Measurements from ENCODE around the gene INPP5A. TPM values are rescaled to one million over a fixed set of nuclear protein-coding genes. Genes with fewer than 3 reads are reported as not detected.

The INPP5A gene
- 19.4 and 30.3 TPM in 2 replicates for total RNA-seq (2011; cell fraction: chromatin; rRNA removed; ENCODE audit: low replicate concordance)
- total RNA-seq (2011; cell fraction: nucleolus; rRNA removed) = 11.8 and 18.4 TPM in 2 replicates
- 9.5 and 13.8 TPM in 2 replicates for total RNA-seq (2011; cell fraction: nucleoplasm; rRNA removed)
- total RNA-seq (2014; rRNA removed) (8.8 TPM in 2 replicates), total RNA-seq (2014; rRNA removed; fragmentation: Illumina TruSeq; extraction: Trizol) (8.6 and 9.4 TPM in 2 replicates), total RNA-seq (2015; rRNA removed; fragmentation: Illumina TruSeq; extraction: Trizol) (9.0 TPM in 2 replicates), total RNA-seq (2021) (10.1 and 11.6 TPM in 2 replicates), polyA plus RNA-seq (2011; rRNA removed) (7.2 and 8.4 TPM in 2 replicates), polyA plus RNA-seq (2014; fragmentation: Illumina TruSeq; extraction: Trizol) (6.5 and 7.7 TPM in 2 replicates), polyA plus RNA-seq (2014; fragmentation: Nextera tagmentation; extraction: Ambion mirVana) (1 to 10 TPM in 1 of 2 experiments, under 1 TPM in 1; 0.66 to 1.1 TPM), polyA plus RNA-seq (2014; rRNA removed) (6.9 and 7.5 TPM in 2 replicates), polyA minus RNA-seq (2011; rRNA and poly(A)+ RNA removed) (11.0 and 11.2 TPM in 2 replicates), Bru-seq, nascent RNA (percentile 54 among the genes with signal in this experiment), BruChase-seq, experiment 1, labeled RNA remaining after a 2-hour chase (percentile 54 among the genes with signal in this experiment), BruChase-seq, experiment 2, labeled RNA remaining after a 6-hour chase (percentile 52 among the genes with signal in this experiment)
- polyA plus RNA-seq (2011; cell fraction: cytosol; rRNA removed) = 6.2 and 7.7 TPM in 2 replicates
- polyA plus RNA-seq (2011; cell fraction: nucleus; rRNA removed) = 8.2 and 10.5 TPM in 2 replicates
- 8.3 and 11.6 TPM in 2 replicates for polyA plus RNA-seq (2012)
- polyA minus RNA-seq (2011; cell fraction: cytosol; rRNA and poly(A)+ RNA removed) = 7.9 and 8.2 TPM in 2 replicates
- polyA minus RNA-seq (2011; cell fraction: nucleus; rRNA and poly(A)+ RNA removed) = 11.3 and 16.6 TPM in 2 replicates
- long read RNA-seq, experiment 1, transcript INPP5A-203 (16 exons, 2,967 nt) = major isoform, 20 of 52 reads
- long read RNA-seq, experiment 1, partial matches to known transcripts = 14 of 52 reads
- long read RNA-seq, experiment 1, other reads (novel, unspliced or antisense) = 18 of 52 reads
- long read RNA-seq, experiment 2, partial matches to known transcripts = 1 of 9 reads
- long read RNA-seq, experiment 2, other reads (novel, unspliced or antisense) = 6 of 9 reads
- long read RNA-seq, experiment 3, partial matches to known transcripts = 0 of 1 reads
- long read RNA-seq, experiment 3, other reads (novel, unspliced or antisense) = 1 of 1 reads

DNA sequence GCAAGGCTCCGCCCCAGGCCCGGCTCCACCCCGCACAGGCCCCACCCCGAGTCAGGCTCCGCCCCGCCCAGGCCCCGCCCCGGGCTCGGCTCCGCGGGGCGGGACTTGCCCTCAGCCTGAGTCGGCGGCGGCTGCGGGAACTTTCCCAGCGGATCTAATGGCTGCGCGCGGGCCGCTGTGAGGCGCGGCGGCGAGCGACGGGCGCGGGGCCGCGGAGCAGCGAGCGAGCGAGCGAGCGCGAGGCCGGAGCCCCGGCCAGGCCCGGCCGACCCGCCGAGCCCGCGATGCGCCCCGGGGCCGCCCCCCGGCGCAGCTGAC, at the start of gene INPP5A:
INPP5A (plus strand) TSS at position 104 of the 318 bp plus-strand sequence. CDS start 310 bp downstream, outside the sequence.
- FAIRE-seq (no peak), DNase-seq (ENCODE audit: extremely low read depth in 1 of 4, low spot score in 3 of 4) (no peak), ATAC-seq (peak; percentile 93)
- H3K27ac ChIP-seq (ENCODE audit: extremely low read depth, low read depth, low read length) = peak within 1 kb of the TSS; percentile 63; the same call in 1 of the 3 replicates
- intact Hi-C loops (cut with micrococcal nuclease) = loop anchor here (10.0 kb wide), 1 partner anchor 97 kb away; no protein-coding TSS in a partner anchor
- 0% methylated on average over 3 of the region's 50 CpGs for whole genome bisulfite sequencing (ENCODE audit: insufficient coverage, low coverage, missing lambda C conversion rate)
- H3K9me1 ChIP-seq (ENCODE audit: control insufficient read depth, insufficient read depth, low read length) = no peaks in the 10 kb centered on the region
- H3K36me3 ChIP-seq (ENCODE audit: control insufficient read depth, insufficient read depth, low read length) = no peaks in the 10 kb centered on the region
- H3K79me2 ChIP-seq (ENCODE audit: control insufficient read depth, insufficient read depth, low read length) = peaks cover 12% of the 10 kb centered on the region
- peak within 1 kb of the TSS; percentile 54 for H3K4me3 ChIP-seq
- in situ Hi-C loops (cut with MboI) = no loop called here
- H3K9ac ChIP-seq (ENCODE audit: insufficient read depth in 1 of 2, low read depth in 2 of 2, low read length in 2 of 2) = peak within 1 kb of the TSS; percentile 59 to 89
- H3K4me1 ChIP-seq (replicated peaks in 1 of 2; ENCODE audit: control insufficient read depth in 2 of 2, insufficient read depth in 2 of 2, low read length in 2 of 2) = peaks cover 11 to 35% of the 10 kb centered on the region in 2 experiments; a peak in 3 of 5 replicates
- H4K20me1 ChIP-seq (replicated peaks; ENCODE audit: control insufficient read depth, insufficient read depth, low read length) = no peaks in the 10 kb centered on the region; the same call in 1 of the 2 replicates
- no TSS peak for BruUV-seq (replicated peaks)
- peak within 1 kb of the TSS; percentile 81 for H2AFZ ChIP-seq (ENCODE audit: low read depth, low read length)
- ChIA-PET POLR2A (no interaction called here), CTCF (ENCODE audit: low intra/inter-chr PET ratio) (interaction anchor here (1.4 kb wide), 1 partner anchor 100 kb away, joined by 5 read pairs; no protein-coding TSS in a partner anchor)
- peak within 1 kb of the TSS; percentile 74 for H3K4me2 ChIP-seq (ENCODE audit: insufficient read depth, low read length)
- no peaks in the 10 kb centered on the region for H3K9me3 ChIP-seq (replicated peaks; ENCODE audit: control insufficient read depth, insufficient read depth, low read depth, low read length)
- H3K27me3 ChIP-seq (ENCODE audit: control insufficient read depth in 2 of 2, insufficient read depth in 2 of 2, low read length in 2 of 2) = peaks cover 2 to 10% of the 10 kb centered on the region in 2 experiments; a peak in 2 of 5 replicates
- TF ChIP-seq CSDE1 (IDR thresholded peaks at IDR 0.05) (no peak), MAZ (CRISPR knock-in tag; conservative IDR thresholded peaks at IDR 0.05 in 1 of 2, IDR thresholded peaks at IDR 0.05 in 1 of 2) (0 out of 4 replicates have a peak, but pooled peaks of 1 of the 2 experiments have one; percentile 3), ZNF282 (CRISPR knock-in tag; IDR thresholded peaks at IDR 0.05) (no peak), MXI1 (IDR thresholded peaks at IDR 0.05; ENCODE audit: low read depth, low read length) (no peak), TAF1 (IDR thresholded peaks at IDR 0.05; ENCODE audit: control insufficient read depth, extremely low read depth, insufficient read depth, low read length, severe bottlenecking) (peak; percentile 62), CBFA2T3 (IDR thresholded peaks at IDR 0.05) (no peak), POLR2AphosphoS5 (IDR thresholded peaks at IDR 0.05; ENCODE audit: control insufficient read depth, insufficient read depth, low read depth, low read length) (peak; percentile 48; the same call in 1 of the 2 replicates), PHB (CRISPR knock-in tag; IDR thresholded peaks at IDR 0.05) (no peak), RBFOX2 (IDR thresholded peaks at IDR 0.05; ENCODE audit: low read depth, low read length) (peak; percentile 73), ZNF699 (CRISPR knock-in tag; IDR thresholded peaks at IDR 0.05; ENCODE audit: insufficient replicate concordance) (no peak), POLR3G (IDR thresholded peaks at IDR 0.05; ENCODE audit: extremely low read depth, insufficient read length, insufficient replicate concordance) (no peak), POLR2G (IDR thresholded peaks at IDR 0.05; ENCODE audit: low read depth, low read length) (peak; percentile 78), EHMT2 (IDR thresholded peaks at IDR 0.05) (no peak), ZNF41 (CRISPR knock-in tag; conservative IDR thresholded peaks at IDR 0.05) (no peak)
- TF ChIP-seq, protein P1, sequence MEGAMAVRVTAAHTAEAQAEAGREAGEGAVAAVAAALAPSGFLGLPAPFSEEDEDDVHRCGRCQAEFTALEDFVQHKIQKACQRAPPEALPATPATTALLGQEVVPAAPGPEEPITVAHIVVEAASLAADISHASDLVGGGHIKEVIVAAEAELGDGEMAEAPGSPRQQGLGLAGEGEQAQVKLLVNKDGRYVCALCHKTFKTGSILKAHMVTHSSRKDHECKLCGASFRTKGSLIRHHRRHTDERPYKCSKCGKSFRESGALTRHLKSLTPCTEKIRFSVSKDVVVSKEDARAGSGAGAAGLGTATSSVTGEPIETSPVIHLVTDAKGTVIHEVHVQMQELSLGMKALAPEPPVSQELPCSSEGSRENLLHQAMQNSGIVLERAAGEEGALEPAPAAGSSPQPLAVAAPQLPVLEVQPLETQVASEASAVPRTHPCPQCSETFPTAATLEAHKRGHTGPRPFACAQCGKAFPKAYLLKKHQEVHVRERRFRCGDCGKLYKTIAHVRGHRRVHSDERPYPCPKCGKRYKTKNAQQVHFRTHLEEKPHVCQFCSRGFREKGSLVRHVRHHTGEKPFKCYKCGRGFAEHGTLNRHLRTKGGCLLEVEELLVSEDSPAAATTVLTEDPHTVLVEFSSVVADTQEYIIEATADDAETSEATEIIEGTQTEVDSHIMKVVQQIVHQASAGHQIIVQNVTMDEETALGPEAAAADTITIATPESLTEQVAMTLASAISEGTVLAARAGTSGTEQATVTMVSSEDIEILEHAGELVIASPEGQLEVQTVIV (CRISPR knock-in tag; IDR thresholded peaks at IDR 0.05; ENCODE audit: borderline replicate concordance) = no peak

Measured in K562 (cell line).